ENCODE measurements around the gene ZCCHC2.

Gene ZCCHC2

GRCh38 chr18:62523631-62524439, 1.0 kb downstream of the ZCCHC2 start:
- TF ChIP-seq CTCF (IDR thresholded peaks at IDR 0.05; ENCODE audit: low read depth, low read length, missing control alignments) = no peak
- DNase-seq (ENCODE audit: extremely low read depth, low read depth) = no peak
- H3K4me3 ChIP-seq (replicated peaks; ENCODE audit: low read depth, low read length) = peak overlapping the region; percentile 72

- no peak for DNase-seq (ENCODE audit: extremely low read depth, low read depth)
- no peak for TF ChIP-seq CTCF (IDR thresholded peaks at IDR 0.05; ENCODE audit: low read depth, low read length, missing control alignments)
- H3K4me3 ChIP-seq (replicated peaks; ENCODE audit: low read depth, low read length) = peak overlapping the region; percentile 72
Measured at GRCh38 chr18:62524440-62525200, 1.8 kb downstream of the ZCCHC2 start.

GRCh38 chr18:62525608-62526007, 2.8 kb downstream of the ZCCHC2 start:
- H3K4me3 ChIP-seq (replicated peaks; ENCODE audit: low read depth, low read length) = peak overlapping the region; percentile 72
- no peak for TF ChIP-seq CTCF (IDR thresholded peaks at IDR 0.05; ENCODE audit: low read depth, low read length, missing control alignments)
- DNase-seq (ENCODE audit: extremely low read depth, low read depth) = no peak

- no peak for DNase-seq (ENCODE audit: extremely low read depth, low read depth)
- H3K4me3 ChIP-seq (replicated peaks; ENCODE audit: low read depth, low read length) = peak overlapping the region; percentile 72
- TF ChIP-seq CTCF (IDR thresholded peaks at IDR 0.05; ENCODE audit: low read depth, low read length, missing control alignments) = no peak
Measured at GRCh38 chr18:62526098-62527025, 3.5 kb downstream of the ZCCHC2 start.

- TF ChIP-seq CTCF (IDR thresholded peaks at IDR 0.05; ENCODE audit: low read depth, low read length, missing control alignments) = no peak
- no peak overlapping the region for H3K4me3 ChIP-seq (replicated peaks; ENCODE audit: low read depth, low read length)
Measured at GRCh38 chr18:62529597-62529996, 6.8 kb downstream of the ZCCHC2 start.

GRCh38 chr18:62531078-62531477, 8.3 kb downstream of the ZCCHC2 start:
- no peak overlapping the region for H3K4me3 ChIP-seq (replicated peaks; ENCODE audit: low read depth, low read length)
- DNase-seq (ENCODE audit: extremely low read depth, low read depth) = no peak
- TF ChIP-seq CTCF (IDR thresholded peaks at IDR 0.05; ENCODE audit: low read depth, low read length, missing control alignments) = no peak

More at GRCh38 chr18:62529597-62529996, 6.8 kb downstream of the ZCCHC2 start:
- no peak for DNase-seq (ENCODE audit: extremely low read depth, low read depth)
